Measurements from ENCODE around the gene BTBD6. TPM values are rescaled to one million over a fixed set of nuclear protein-coding genes. Genes with fewer than 3 reads are reported as not detected.

The BTBD6 gene
- total RNA-seq, 2 experiments from 2014 or later = 44.2 to 45.7 TPM

DNA sequence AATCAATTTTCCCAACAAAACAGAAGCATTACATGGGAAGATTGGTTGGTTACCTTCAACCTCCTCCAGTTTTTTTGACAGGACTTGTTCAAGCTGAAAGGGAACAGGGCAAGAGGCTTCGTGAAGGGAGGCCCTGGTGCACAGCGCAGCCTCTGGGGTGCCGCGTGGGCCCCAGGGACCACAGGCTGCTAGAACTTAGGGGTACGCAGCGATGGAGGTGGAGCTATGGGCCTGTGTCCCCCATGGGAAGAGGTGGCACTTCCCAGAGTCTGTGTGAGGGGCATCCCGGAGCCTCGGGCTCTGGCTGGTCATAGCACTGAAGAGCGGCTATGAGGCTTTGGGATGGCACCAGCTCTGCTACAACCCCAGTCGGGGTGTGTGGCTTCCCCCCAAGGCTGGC is 22.1 kb upstream of the BTBD6 start:
- H3K4me3 Mint-ChIP-seq = no peak overlapping the region
- no peaks in the 10 kb centered on the region for H3K9me3 Mint-ChIP-seq
- peaks cover 21% of the 10 kb centered on the region for H3K36me3 Mint-ChIP-seq (ENCODE audit: low read depth)
- no peaks in the 10 kb centered on the region for H3K27me3 Mint-ChIP-seq
- ChIA-PET POLR2A (no interaction called here), CTCF (no interaction called here)
- no peak for DNase-seq
- H3K4me1 Mint-ChIP-seq = no peaks in the 10 kb centered on the region
- H3K27ac Mint-ChIP-seq = no peak overlapping the region

DNA sequence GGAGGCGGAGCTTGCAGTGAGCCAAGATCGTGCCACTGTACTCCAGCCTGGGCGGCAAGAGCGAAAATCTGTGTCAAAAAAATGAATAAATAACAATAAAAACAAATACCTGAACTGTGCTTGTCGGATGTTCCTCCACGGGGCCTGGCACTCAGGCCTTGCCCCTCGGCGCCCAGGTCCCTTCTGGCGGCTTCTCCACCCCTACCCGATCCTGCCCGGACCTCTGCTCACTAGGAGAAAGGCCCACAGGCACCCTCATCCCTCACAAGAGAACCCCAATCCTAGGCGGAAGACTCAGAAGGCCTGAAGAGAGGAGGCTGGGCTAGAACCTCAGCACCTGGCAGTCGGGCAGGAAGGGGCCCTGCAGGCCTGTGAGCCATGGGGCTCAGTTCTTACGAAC is 21.0 kb upstream of the BTBD6 start:
- H3K36me3 Mint-ChIP-seq (ENCODE audit: low read depth) = peaks cover 15% of the 10 kb centered on the region
- no peak overlapping the region for H3K4me3 Mint-ChIP-seq
- DNase-seq = no peak
- ChIA-PET CTCF (no interaction called here), POLR2A (no interaction called here)
- no peak overlapping the region for H3K27ac Mint-ChIP-seq
- H3K9me3 Mint-ChIP-seq = no peaks in the 10 kb centered on the region
- H3K27me3 Mint-ChIP-seq = no peaks in the 10 kb centered on the region
- no peaks in the 10 kb centered on the region for H3K4me1 Mint-ChIP-seq

DNA sequence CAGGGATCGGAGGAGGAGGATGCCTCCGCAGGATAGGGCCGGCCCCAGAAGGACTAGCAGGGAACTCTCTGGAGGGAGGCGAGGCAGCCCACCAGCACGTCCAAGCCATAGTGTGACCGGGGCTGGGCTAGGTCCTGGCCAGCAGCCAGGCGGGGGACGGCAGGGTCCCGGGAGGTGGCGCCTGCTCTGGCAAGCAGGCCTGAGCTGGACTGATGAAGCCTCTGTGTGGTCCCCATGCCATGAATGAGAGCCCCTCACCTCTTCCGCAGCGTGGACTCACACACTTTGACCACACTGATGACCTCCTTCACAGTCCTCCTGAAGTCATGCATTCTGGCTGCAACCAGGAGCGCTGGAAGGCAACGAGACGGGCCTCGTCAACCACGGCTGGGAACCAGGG is 19.8 kb upstream of the BTBD6 start:
- peaks cover 9% of the 10 kb centered on the region for H3K36me3 Mint-ChIP-seq (ENCODE audit: low read depth)
- DNase-seq = no peak
- H3K9me3 Mint-ChIP-seq = no peaks in the 10 kb centered on the region
- H3K27me3 Mint-ChIP-seq = no peaks in the 10 kb centered on the region
- CTCF ChIA-PET = no interaction called here
- H3K4me3 Mint-ChIP-seq = no peak overlapping the region
- no peaks in the 10 kb centered on the region for H3K4me1 Mint-ChIP-seq
- POLR2A ChIA-PET = no interaction called here
- no peak overlapping the region for H3K27ac Mint-ChIP-seq

DNA sequence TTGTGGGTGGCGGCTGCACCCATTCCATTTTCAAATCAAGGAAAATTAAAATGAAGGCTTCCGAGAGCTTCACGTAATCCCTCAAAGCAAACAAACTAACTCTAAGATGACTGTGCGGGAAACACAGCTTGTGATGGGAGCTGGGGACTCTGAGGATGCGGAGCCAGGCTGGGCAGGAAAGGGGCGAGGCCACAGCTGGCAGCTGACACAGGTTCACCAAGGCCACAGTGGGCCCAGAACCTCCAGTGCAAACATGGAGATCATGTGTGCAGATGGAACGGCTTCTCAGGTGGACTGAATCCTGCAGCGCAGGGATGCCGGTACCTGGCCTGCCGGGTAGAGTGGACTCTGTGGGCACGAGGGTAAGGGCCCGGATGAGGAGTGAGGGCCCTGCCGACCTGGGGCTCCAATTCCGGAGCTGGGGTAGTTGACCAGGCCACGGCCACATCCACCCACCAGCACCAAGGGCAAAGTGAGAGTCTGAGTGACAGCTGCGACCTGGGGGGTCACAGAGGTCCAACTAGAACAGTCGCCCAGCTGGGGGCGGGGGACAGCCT is 19.2 kb upstream of the BTBD6 start:
- Mint-ChIP-seq H3K36me3 (ENCODE audit: low read depth) (peaks cover 9% of the 10 kb centered on the region), H3K4me3 (no peak overlapping the region), H3K27me3 (no peaks in the 10 kb centered on the region), H3K27ac (no peak overlapping the region), H3K9me3 (no peaks in the 10 kb centered on the region), H3K4me1 (no peaks in the 10 kb centered on the region)
- ChIA-PET POLR2A (no interaction called here), CTCF (no interaction called here)
- no peak for DNase-seq

- Mint-ChIP-seq H3K9me3 (no peaks in the 10 kb centered on the region), H3K27ac (no peak overlapping the region), H3K4me3 (no peak overlapping the region), H3K4me1 (peaks cover 5% of the 10 kb centered on the region), H3K36me3 (ENCODE audit: low read depth) (peaks cover 8% of the 10 kb centered on the region), H3K27me3 (no peaks in the 10 kb centered on the region)
- ChIA-PET POLR2A (no interaction called here), CTCF (no interaction called here)
- DNase-seq = no peak
Observed at GRCh38 chr14:105240811-105241576, 7.3 kb upstream of the BTBD6 start.

DNA sequence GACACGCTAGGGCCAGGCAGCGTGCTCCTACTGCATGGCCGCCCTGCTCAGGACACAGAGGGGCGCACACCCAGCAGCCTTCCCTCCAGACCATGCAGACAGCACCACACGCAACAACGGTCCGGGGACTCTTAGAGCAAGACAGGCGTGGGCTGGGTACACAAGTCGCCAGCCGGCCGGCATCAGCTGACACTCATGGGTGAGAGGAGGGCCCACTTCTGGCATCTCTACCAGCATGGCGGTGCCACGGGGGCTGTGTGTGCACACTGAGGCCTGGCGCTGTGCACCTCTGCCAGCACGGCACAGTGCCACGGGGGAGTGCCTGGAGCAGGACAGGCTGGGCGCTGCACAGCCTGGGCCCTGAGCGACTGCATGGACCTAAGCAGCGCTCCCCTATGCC is 6.7 kb upstream of the BTBD6 start:
- POLR2A ChIA-PET = no interaction called here
- H3K4me3 Mint-ChIP-seq = no peak overlapping the region
- CTCF ChIA-PET = no interaction called here
- H3K36me3 Mint-ChIP-seq (ENCODE audit: low read depth) = peaks cover 8% of the 10 kb centered on the region
- no peaks in the 10 kb centered on the region for H3K9me3 Mint-ChIP-seq
- no peak for DNase-seq
- H3K27me3 Mint-ChIP-seq = no peaks in the 10 kb centered on the region
- no peak overlapping the region for H3K27ac Mint-ChIP-seq
- peaks cover 5% of the 10 kb centered on the region for H3K4me1 Mint-ChIP-seq

- ChIA-PET POLR2A (no interaction called here), CTCF (no interaction called here)
- no peak overlapping the region for H3K27ac Mint-ChIP-seq
Observed at GRCh38 chr14:105244334-105244733, 4.0 kb upstream of the BTBD6 start.

DNA sequence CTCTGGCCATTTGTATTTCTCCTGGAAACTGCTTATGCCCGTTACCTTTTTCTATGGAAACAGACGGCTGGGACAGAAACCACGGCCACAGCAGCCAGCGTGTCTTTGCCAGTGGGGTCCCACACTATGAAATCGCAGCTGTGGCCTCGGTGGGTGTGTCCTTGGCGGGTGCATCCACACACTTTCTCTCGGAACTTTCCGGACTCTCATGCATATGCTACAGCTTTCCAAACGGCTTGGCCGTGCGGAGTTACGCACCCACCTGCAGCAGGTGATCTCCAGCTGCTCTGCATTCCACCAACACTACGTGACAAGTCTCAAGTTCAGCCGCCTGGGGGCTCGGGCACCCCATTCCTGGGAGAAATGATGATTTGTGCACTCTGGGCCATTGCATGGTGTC is 1.3 kb upstream of the BTBD6 start:
- DNase-seq = no peak
- no peaks in the 10 kb centered on the region for H3K27me3 Mint-ChIP-seq
- POLR2A ChIA-PET = interaction anchor here (1.2 to 2.6 kb wide), 4 partner anchors 13 to 53 kb away, joined by 5 to 23 read pairs (median 6); partner anchors contain the start of gene BRF1
- peaks cover 34% of the 10 kb centered on the region for H3K4me1 Mint-ChIP-seq
- no peak overlapping the region for H3K27ac Mint-ChIP-seq
- peak overlapping the region; percentile 73 for H3K4me3 Mint-ChIP-seq
- peaks cover 29% of the 10 kb centered on the region for H3K36me3 Mint-ChIP-seq (ENCODE audit: low read depth)
- CTCF ChIA-PET = no interaction called here
- H3K9me3 Mint-ChIP-seq = no peaks in the 10 kb centered on the region

More at GRCh38 chr14:105244334-105244733, 4.0 kb upstream of the BTBD6 start:
- Mint-ChIP-seq H3K4me1 (peaks cover 18% of the 10 kb centered on the region), H3K4me3 (no peak overlapping the region), H3K36me3 (ENCODE audit: low read depth) (peaks cover 16% of the 10 kb centered on the region), H3K9me3 (no peaks in the 10 kb centered on the region), H3K27me3 (no peaks in the 10 kb centered on the region)
- no peak for DNase-seq

DNA sequence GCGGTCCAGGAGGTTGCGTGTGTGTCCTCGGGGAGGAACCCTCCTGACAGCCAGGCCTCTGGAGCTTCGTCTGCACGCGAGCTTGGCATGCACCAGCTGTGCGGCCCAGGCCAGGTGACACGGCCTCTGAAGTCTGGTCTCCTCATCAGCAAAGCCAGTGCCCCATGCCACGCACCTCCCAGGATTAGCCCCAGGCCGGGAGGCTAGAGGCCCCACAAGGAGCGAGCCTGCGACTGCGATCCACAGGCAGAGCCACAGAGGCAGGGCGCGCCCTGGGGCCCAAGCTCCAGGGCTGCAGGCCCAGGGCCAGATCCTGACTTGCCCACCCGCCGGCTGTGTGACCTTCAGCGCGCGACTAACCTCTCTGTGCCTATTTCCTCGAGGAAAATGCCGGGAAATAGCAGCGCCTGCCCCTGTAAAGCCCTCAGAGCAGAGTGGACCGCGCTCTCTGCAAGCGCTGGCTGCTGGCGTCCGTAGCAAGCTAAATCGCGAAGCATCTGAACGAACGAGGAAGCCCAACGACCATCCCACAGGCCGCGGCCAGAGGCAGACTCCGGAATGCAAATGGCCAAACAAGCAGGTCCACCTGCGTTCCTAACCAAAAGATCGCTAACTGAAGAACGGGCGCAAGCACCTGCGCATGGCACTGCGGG is 492 bp upstream of the BTBD6 start:
- no peak for DNase-seq
- Mint-ChIP-seq H3K4me3 (peak overlapping the region; percentile 73), H3K27me3 (no peaks in the 10 kb centered on the region), H3K27ac (peak overlapping the region; percentile 62), H3K4me1 (peaks cover 34% of the 10 kb centered on the region), H3K36me3 (ENCODE audit: low read depth) (peaks cover 30% of the 10 kb centered on the region), H3K9me3 (no peaks in the 10 kb centered on the region)
- CTCF ChIA-PET = interaction anchor here (0.6 to 1.3 kb wide), 6 partner anchors 11 to 242 kb away, joined by 3 to 8 read pairs (median 3); partner anchors contain the start of gene BRF1
- POLR2A ChIA-PET = interaction anchor here (0.7 to 2.6 kb wide), 11 partner anchors 12 to 158 kb away, joined by 3 to 23 read pairs (median 4); partner anchors contain the start of genes BRF1 and PACS2

- peaks cover 34% of the 10 kb centered on the region for H3K4me1 Mint-ChIP-seq
- H3K4me3 Mint-ChIP-seq = peak overlapping the region; percentile 73
- DNase-seq = no peak
- CTCF ChIA-PET = interaction anchor here (0.6 to 1.3 kb wide), 3 partner anchors 103 to 245 kb away, joined by 3 to 5 read pairs (median 3); no protein-coding TSS in a partner anchor
- H3K36me3 Mint-ChIP-seq (ENCODE audit: low read depth) = peaks cover 28% of the 10 kb centered on the region
- peak overlapping the region; percentile 65 for H3K27ac Mint-ChIP-seq
- no peaks in the 10 kb centered on the region for H3K27me3 Mint-ChIP-seq
- no peaks in the 10 kb centered on the region for H3K9me3 Mint-ChIP-seq
- POLR2A ChIA-PET = interaction anchor here (1.0 to 2.6 kb wide), 7 partner anchors 46 to 613 kb away, joined by 3 to 23 read pairs (median 3); partner anchors contain the start of genes BRF1, CDCA4 and PACS2
Observed at GRCh38 chr14:105249182-105250007, 1.1 kb downstream of the BTBD6 start.

GRCh38 chr14:105250008-105250366 is 1.7 kb downstream of the BTBD6 start:
- DNase-seq = no peak
- Mint-ChIP-seq H3K27me3 (no peaks in the 10 kb centered on the region), H3K27ac (no peak overlapping the region), H3K4me3 (peak overlapping the region; percentile 73), H3K4me1 (peaks cover 34% of the 10 kb centered on the region), H3K9me3 (no peaks in the 10 kb centered on the region), H3K36me3 (ENCODE audit: low read depth) (peaks cover 28% of the 10 kb centered on the region)
- ChIA-PET CTCF (no interaction called here), POLR2A (interaction anchor here (1.0 kb wide), 1 partner anchor 230 kb away, joined by 3 read pairs; the partner anchor contains the start of gene CDCA4)

DNA sequence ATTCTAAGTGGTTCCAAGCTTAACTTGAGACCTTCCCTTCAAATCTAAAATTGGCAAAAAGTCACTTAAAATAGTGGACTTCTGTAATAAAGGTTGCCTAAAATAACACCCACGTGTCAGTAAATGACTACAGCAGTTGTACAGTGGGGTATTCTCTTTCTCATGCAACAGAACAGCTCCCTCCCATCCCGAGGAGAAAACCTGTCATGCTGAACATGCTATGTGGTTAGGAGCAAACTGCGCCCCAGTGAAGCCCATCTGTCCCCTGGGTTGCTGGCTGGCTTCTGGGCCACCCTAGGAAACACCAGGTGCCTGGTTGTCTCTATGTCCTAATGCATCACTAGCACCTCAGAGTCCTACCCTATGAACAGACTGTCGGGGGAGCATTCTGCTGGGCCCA is 2.7 kb downstream of the BTBD6 start:
- H3K9me3 Mint-ChIP-seq = no peaks in the 10 kb centered on the region
- H3K4me3 Mint-ChIP-seq = peak overlapping the region; percentile 40
- ChIA-PET POLR2A (no interaction called here), CTCF (no interaction called here)
- peaks cover 28% of the 10 kb centered on the region for H3K36me3 Mint-ChIP-seq (ENCODE audit: low read depth)
- H3K27ac Mint-ChIP-seq = no peak overlapping the region
- DNase-seq = no peak
- peaks cover 29% of the 10 kb centered on the region for H3K4me1 Mint-ChIP-seq
- no peaks in the 10 kb centered on the region for H3K27me3 Mint-ChIP-seq

DNA sequence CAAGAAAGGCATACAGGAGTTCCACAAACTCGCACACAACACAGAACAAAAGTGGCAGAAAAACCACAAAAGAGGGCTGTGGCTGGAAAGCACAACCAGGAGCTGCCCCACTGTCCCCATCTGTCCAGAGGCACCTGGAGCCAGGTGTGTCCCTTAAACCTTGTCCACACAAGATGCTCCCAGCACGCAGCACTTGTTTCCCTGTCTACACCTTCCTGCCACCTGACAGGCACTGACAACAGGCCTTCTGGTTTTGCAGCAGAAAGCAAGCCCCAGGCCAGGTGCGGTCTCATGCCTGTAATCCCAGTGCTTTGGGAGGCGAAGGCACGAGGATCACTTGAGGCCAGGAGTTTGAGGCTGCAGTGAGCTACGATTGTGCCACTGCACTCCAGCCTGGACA is 3.6 kb downstream of the BTBD6 start:
- no peaks in the 10 kb centered on the region for H3K9me3 Mint-ChIP-seq
- no peaks in the 10 kb centered on the region for H3K27me3 Mint-ChIP-seq
- H3K4me3 Mint-ChIP-seq = no peak overlapping the region
- no peak for DNase-seq
- peaks cover 29% of the 10 kb centered on the region for H3K4me1 Mint-ChIP-seq
- ChIA-PET POLR2A (interaction anchor here (0.7 kb wide), 1 partner anchor 538 kb away, joined by 3 read pairs; no protein-coding TSS in a partner anchor), CTCF (no interaction called here)
- no peak overlapping the region for H3K27ac Mint-ChIP-seq
- peaks cover 26% of the 10 kb centered on the region for H3K36me3 Mint-ChIP-seq (ENCODE audit: low read depth)

All from activated CD4-positive, alpha-beta memory T cell treated with anti-CD3 and anti-CD28 coated beads, Interleukin-2, amount 10 ng/mL, durations not matched to agents 7 days and 5 days (primary cell).